B cell (primary cell): Measurements from ENCODE around the gene SLC35G1.

Experiments
- CTCF ChIP-seq: fragments of 200-600 bp; IDR thresholded peaks from one replicate; pipeline ENCODE4 v1.8.0; 2022; ENCODE audit warnings: antibody characterized with exemption, mild to moderate bottlenecking
- EZH2 ChIP-seq: IDR thresholded peaks from 2 replicates; pipeline ENCODE4 v1.6.1; 2012; ENCODE audit warnings: borderline replicate concordance, low read depth, mild to moderate bottlenecking, moderate library complexity, low read length; ENCODE audit not compliant: insufficient read depth, poor library complexity, severe bottlenecking

DNA sequence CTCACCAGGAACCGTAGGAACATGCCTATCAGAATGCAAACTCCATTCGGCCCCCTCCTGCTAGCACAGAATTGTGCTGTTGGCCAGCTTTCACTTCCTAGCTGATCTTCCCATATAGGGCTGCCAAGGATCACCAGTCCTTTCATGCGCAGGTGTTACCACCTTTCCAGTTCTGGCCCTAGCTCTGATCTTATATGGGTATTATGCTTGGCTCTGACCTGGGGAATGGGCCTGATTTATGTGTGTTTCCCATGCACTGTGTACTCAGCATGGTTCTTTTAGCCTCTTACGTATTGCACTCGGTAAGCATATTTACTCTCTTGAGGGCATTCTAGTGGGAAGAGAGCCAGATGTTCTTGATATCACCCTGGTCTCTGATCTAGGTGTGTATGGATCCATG lies 11.1 kb downstream of the SLC35G1 start:
- no peak for TF ChIP-seq CTCF
- TF ChIP-seq EZH2, result no peak
